B cell (primary cell): Measurements from ENCODE around the gene ACYP1. TPM values are rescaled to one million over a fixed set of nuclear protein-coding genes. Genes with fewer than 3 reads are reported as not detected.

Experiments
- ATAC-seq: fragments of 200-7000 bp; cut with Tn5 transposase; one replicate; pipeline ENCODE4 v1.10.0; 2021; ENCODE audit warnings: low read depth, mild to moderate bottlenecking, moderate number of reproducible peaks, moderate library complexity
- CTCF ChIA-PET: fragments of 350-600 bp; sonication (Branson Sonifier 250); formaldehyde crosslinking; loops from one replicate; lab custom pipeline; 2021; ENCODE audit warnings: antibody characterized with exemption, inconsistent platforms; lab: Charles Lee
- POLR2A ChIA-PET: fragments of 350-600 bp; sonication (Branson Sonifier 250); formaldehyde crosslinking; loops from one replicate; lab custom pipeline; 2021; ENCODE audit warnings: antibody characterized with exemption; lab: Charles Lee
- DNase-seq: peaks from one replicate; pipeline ENCODE4 v3.0.0; 2013
- H2AFZ ChIP-seq: 2 replicates; pipeline ENCODE4 v1.6.1; 2012; ENCODE audit warnings: mild to moderate bottlenecking, low read depth, low read length; ENCODE audit not compliant: insufficient read depth, poor library complexity, severe bottlenecking
- H3K27ac ChIP-seq, 2 donors: 1 replicate in 1 of 2; 2 replicates in 1 of 2; pipeline ENCODE4 v1.5.1; 2012 to 2013; ENCODE audit warnings: low read length in 2 of 2, mild to moderate bottlenecking in 2 of 2, moderate library complexity in 1 of 2
- H3K27me3 ChIP-seq, 4 experiments: fragments of 200-600 bp in 1 of 4; sonication (generic) in 1 of 4; replicated peaks in 1 of 4; 1 replicate in 2 of 4; 2 replicates in 2 of 4; pipeline versions ENCODE4 v1.6.1 to v1.7.0; 2013 to 2016; ENCODE audit warnings: low read length in 3 of 4, mild to moderate bottlenecking in 2 of 4, mixed read lengths in 1 of 4, moderate library complexity in 1 of 4; ENCODE audit not compliant: insufficient read depth in 4 of 4, control insufficient read depth in 3 of 4; ENCODE audit errors: control extremely low read depth in 1 of 4
- H3K36me3 ChIP-seq, 2 experiments: replicated peaks in 1 of 2; 1 replicate in 1 of 2; 2 replicates in 1 of 2; pipeline versions ENCODE4 v1.6.1 to v1.7.1; 2013; ENCODE audit warnings: low read length in 1 of 2; ENCODE audit not compliant: insufficient read depth in 2 of 2, control insufficient read depth in 1 of 2; ENCODE audit errors: control extremely low read depth in 1 of 2, extremely low read depth in 1 of 2
- H3K4me1 ChIP-seq, 2 donors: fragments of 200-600 bp in 1 of 2; sonication (generic) in 1 of 2; 1 replicate in 1 of 2; 2 replicates in 1 of 2; pipeline versions ENCODE4 v1.5.1 to v1.6.1; 2013 to 2017; ENCODE audit warnings: low read length in 2 of 2; ENCODE audit not compliant: control insufficient read depth in 2 of 2, insufficient read depth in 2 of 2
- H3K4me2 ChIP-seq: replicated peaks from 2 replicates; pipeline ENCODE3; 2012; ENCODE audit warnings: mild to moderate bottlenecking, low read depth, low read length; ENCODE audit not compliant: poor library complexity, severe bottlenecking
- H3K4me3 ChIP-seq, 5 experiments: fragments of 200-600 bp in 1 of 5; sonication (generic) in 1 of 5; 1 replicate in 3 of 5; 2 replicates in 2 of 5; pipeline versions ENCODE4 v1.5.1 to v1.7.0; 2011 to 2016; ENCODE audit warnings: low read length in 4 of 5, mild to moderate bottlenecking in 4 of 5, low read depth in 2 of 5, control low read depth in 1 of 5, moderate library complexity in 1 of 5; ENCODE audit not compliant: insufficient read depth in 1 of 5; ENCODE audit errors: control extremely low read depth in 1 of 5, extremely low read depth in 1 of 5
- H3K79me2 ChIP-seq: fragments of 200-600 bp; sonication (generic); one replicate; pipeline ENCODE4 v1.6.0; 2016; ENCODE audit warnings: low read length; ENCODE audit not compliant: control insufficient read depth, insufficient read depth
- H3K9ac ChIP-seq: fragments of 200-600 bp; sonication (generic); 2 replicates; pipeline ENCODE4 v1.6.1; 2017; ENCODE audit warnings: mild to moderate bottlenecking, low read length, moderate library complexity
- H3K9me3 ChIP-seq, 3 donors: one replicate each; pipeline versions ENCODE4 v1.6.1 to v1.7.1; 2013; ENCODE audit warnings: low read length in 2 of 3; ENCODE audit not compliant: control insufficient read depth in 2 of 3, insufficient read depth in 1 of 3; ENCODE audit errors: control extremely low read depth in 1 of 3
- H4K20me1 ChIP-seq: 2 replicates; pipeline ENCODE4 v1.6.0; 2012; ENCODE audit warnings: mild to moderate bottlenecking, low read length; ENCODE audit not compliant: insufficient read depth, control insufficient read depth, poor library complexity, severe bottlenecking
- H3K27ac Mint-ChIP-seq: one replicate; pipeline ENCODE4 v1.8.0; 2021; ENCODE audit warnings: mixed read lengths
- H3K27me3 Mint-ChIP-seq: one replicate; pipeline ENCODE4 v1.8.0; 2021; ENCODE audit warnings: mixed read lengths
- H3K4me1 Mint-ChIP-seq: one replicate; pipeline ENCODE4 v1.8.0; 2021; ENCODE audit warnings: mixed read lengths
- H3K4me3 Mint-ChIP-seq: one replicate; pipeline ENCODE4 v1.8.0; 2021; ENCODE audit warnings: mixed read lengths
- H3K9me3 Mint-ChIP-seq: one replicate; pipeline ENCODE4 v1.8.0; 2022; ENCODE audit warnings: mixed read lengths; ENCODE audit not compliant: insufficient read depth
- EZH2 ChIP-seq: IDR thresholded peaks from 2 replicates; pipeline ENCODE4 v1.6.1; 2012; ENCODE audit warnings: borderline replicate concordance, low read depth, mild to moderate bottlenecking, moderate library complexity, low read length; ENCODE audit not compliant: insufficient read depth, poor library complexity, severe bottlenecking
- whole genome bisulfite sequencing: methylation state at CpG from one replicate; pipeline ENCODE4 v1.1.5; 2013; ENCODE audit warnings: missing lambda C conversion rate; ENCODE audit not compliant: insufficient coverage; 5-methylcytosine and 5-hydroxymethylcytosine counted together
- intact Hi-C: fragments of 100-400 bp; cut with micrococcal nuclease; formaldehyde crosslinking; loops from one replicate; pipeline ENCODE4 v1.10.0; 2022
- polyA plus RNA-seq: library from polyadenylated mRNA; depleted of rRNA; stranded (reverse); fragments of >200 nt; gene quantifications from 2 replicates; pipeline ENCODE4 v1.2.3, GENCODE V29; 2012
- total RNA-seq, 2 donors: library from RNA; stranded (reverse); fragments of 120-200 nt in 1 of 2; gene quantifications; 1 replicate in 1 of 2; 2 replicates in 1 of 2; pipeline versions ENCODE4 v1.2.3 to v1.2.4, GENCODE V29; 2013 to 2022
- TF ChIP-seq, protein P1 (sequence below): fragments of 200-600 bp; IDR thresholded peaks from one replicate; pipeline ENCODE4 v1.8.0; 2022; ENCODE audit warnings: antibody characterized with exemption, mild to moderate bottlenecking

Gene ACYP1
- total and polyA plus RNA-seq, 2 donors (not counting 1 experiment from before 2014, with no cell fraction given) = 38.3 to 46.7 TPM

DNA sequence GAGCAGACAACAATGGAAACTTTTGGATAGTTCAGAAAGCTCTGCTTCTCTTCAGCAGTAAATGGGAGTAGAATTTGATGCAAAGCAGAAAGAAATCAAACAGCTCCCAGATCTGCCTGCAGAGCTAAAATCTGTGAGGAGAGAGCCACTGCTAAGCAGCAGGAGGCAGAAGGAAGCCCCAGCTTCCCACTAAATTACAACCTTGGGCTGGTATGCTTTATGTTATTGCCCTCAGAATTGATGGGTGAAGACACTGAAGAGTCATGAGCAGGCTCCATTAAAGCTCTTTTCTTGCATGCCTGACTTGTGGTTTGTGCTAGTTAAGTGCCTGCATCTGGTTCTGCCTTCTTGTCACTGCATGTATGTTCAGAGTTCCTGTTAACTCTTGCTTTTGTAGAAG is 14.0 kb upstream of the ACYP1 start:
- Histone ChIP-seq H2AFZ (no peak overlapping the region), H3K4me3 (no peak overlapping the region), H3K9ac (no peak overlapping the region), H3K36me3 (peaks cover 1 to 13% of the 10 kb centered on the region in 2 experiments), H3K79me2 (no peaks in the 10 kb centered on the region), H3K4me2 (no peak overlapping the region), H3K27ac (no peak overlapping the region), H4K20me1 (no peaks in the 10 kb centered on the region), H3K4me1 (no peaks in the 10 kb centered on the region), H3K9me3 (no peaks in the 10 kb centered on the region), H3K27me3 (no peaks in the 10 kb centered on the region)
- Mint-ChIP-seq H3K4me1 (no peaks in the 10 kb centered on the region), H3K9me3 (no peaks in the 10 kb centered on the region), H3K27ac (no peak overlapping the region), H3K27me3 (no peaks in the 10 kb centered on the region), H3K4me3 (no peak overlapping the region)
- ATAC-seq (no peak), DNase-seq (no peak)
- CTCF ChIA-PET = interaction anchor here (0.7 to 1.8 kb wide), 3 partner anchors 10 to 219 kb away, joined by 3 to 10 read pairs (median 3); no protein-coding TSS in a partner anchor
- POLR2A ChIA-PET = no interaction called here
- TF ChIP-seq, protein P1, sequence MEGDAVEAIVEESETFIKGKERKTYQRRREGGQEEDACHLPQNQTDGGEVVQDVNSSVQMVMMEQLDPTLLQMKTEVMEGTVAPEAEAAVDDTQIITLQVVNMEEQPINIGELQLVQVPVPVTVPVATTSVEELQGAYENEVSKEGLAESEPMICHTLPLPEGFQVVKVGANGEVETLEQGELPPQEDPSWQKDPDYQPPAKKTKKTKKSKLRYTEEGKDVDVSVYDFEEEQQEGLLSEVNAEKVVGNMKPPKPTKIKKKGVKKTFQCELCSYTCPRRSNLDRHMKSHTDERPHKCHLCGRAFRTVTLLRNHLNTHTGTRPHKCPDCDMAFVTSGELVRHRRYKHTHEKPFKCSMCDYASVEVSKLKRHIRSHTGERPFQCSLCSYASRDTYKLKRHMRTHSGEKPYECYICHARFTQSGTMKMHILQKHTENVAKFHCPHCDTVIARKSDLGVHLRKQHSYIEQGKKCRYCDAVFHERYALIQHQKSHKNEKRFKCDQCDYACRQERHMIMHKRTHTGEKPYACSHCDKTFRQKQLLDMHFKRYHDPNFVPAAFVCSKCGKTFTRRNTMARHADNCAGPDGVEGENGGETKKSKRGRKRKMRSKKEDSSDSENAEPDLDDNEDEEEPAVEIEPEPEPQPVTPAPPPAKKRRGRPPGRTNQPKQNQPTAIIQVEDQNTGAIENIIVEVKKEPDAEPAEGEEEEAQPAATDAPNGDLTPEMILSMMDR = no peak
- TF ChIP-seq EZH2 = no peak
- intact Hi-C loops = no loop called here

DNA sequence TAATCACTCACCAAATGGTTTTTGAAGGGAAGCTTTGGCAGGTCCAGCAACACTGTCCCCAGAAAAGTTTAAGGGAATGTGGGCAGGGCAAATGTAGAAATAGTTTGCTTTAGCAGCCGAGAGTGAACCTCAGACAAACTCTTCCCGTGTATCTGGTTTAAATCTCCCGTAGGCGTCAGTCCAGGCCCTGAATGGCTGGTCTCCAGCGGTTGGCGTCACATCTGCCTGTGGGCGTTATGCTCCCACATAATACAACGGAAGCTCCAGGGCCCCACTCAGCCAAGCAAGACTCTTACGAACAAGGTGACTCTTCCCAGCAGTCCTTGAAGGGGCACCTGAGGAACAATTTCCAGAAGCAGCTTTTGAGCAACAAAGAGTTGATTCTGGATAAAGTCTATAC is 6.6 kb upstream of the ACYP1 start:
- Histone ChIP-seq H3K9me3 (no peaks in the 10 kb centered on the region), H3K4me1 (peaks cover 7 to 18% of the 10 kb centered on the region in 2 donors), H3K4me3 (no peak overlapping the region), H3K27ac (no peak overlapping the region), H2AFZ (peak overlapping the region; percentile 80), H4K20me1 (no peaks in the 10 kb centered on the region), H3K9ac (no peak overlapping the region), H3K36me3 (no peaks in the 10 kb centered on the region), H3K27me3 (no peaks in the 10 kb centered on the region), H3K4me2 (no peak overlapping the region), H3K79me2 (no peaks in the 10 kb centered on the region)
- H3K9me3 Mint-ChIP-seq = no peaks in the 10 kb centered on the region
- H3K27ac Mint-ChIP-seq = peak overlapping the region; percentile 60
- H3K4me3 Mint-ChIP-seq = no peak overlapping the region
- intact Hi-C loops = no loop called here
- CTCF ChIA-PET = interaction anchor here (1.1 to 1.7 kb wide), 2 partner anchors 18 to 236 kb away, joined by 3 to 7 read pairs; no protein-coding TSS in a partner anchor
- POLR2A ChIA-PET = no interaction called here
- peaks cover 4% of the 10 kb centered on the region for H3K4me1 Mint-ChIP-seq
- no peak for ATAC-seq
- no peak for TF ChIP-seq EZH2
- TF ChIP-seq, protein P1 = no peak
- H3K27me3 Mint-ChIP-seq = no peaks in the 10 kb centered on the region
- WGBS = 94% methylated on average over 9 of the region's 9 CpGs
- no peak for DNase-seq
